Activated CD4-positive, CD25-positive, alpha-beta regulatory T cell treated with anti-CD3 and anti-CD28 coated beads, Interleukin-2, amount 50 U/mL, for 24 hours (primary cell): ENCODE data around the gene UNC13D.
"Not testable (repeated sequence)": the region's sequence is repeated elsewhere in the genome, so short reads cannot be mapped to it uniquely, and the experiment has no call there.

Experiments used
- ATAC-seq, 2 donors: fragments of 150-1000 bp; cut with Tn5 transposase; one replicate each; pipeline ENCODE4 v1.10.0; 2021; ENCODE audit warnings: mild to moderate bottlenecking in 1 of 2, moderate library complexity in 1 of 2

The UNC13D gene

GRCh38 chr17:75874323-75875181 lies 30.3 kb upstream of the UNC13D start:
- ATAC-seq: no peak

DNA sequence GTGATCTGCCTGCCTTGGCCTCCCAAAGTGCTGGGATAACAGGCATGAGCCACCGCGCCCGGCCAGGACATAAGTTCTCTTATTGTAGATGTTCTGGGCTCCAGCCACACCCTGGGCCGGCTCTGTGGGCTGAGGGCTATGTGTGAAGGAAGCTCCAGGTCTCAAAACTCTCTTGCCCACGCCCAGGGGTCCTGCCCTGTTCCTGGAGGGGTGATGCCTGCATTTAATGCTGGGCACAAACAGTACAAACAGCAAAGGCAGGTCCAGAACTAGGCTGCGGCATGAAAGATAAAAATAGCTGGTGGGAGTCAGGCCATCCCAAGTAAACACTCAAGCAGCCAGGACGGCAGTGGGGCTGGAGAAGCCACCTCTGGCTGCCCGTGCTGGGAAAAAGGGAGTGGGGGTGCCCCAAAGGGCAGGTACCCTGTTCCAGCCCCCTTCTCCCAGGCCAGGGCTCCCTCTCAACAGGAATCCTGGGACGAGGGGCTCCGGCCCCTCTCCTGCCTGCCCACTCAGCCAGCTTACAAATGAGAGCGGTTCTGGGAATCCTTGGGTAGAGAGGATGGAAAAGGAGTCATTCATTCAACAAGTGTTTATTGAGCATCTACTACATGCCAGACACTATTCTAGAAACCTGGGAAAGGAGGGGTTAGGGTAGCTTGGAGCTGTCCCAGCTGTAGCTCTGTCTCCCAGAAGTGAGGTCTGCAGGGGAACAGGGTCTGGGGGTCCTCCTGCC lies 29.6 kb upstream of the UNC13D start:
- ATAC-seq: no peak

- no peak for ATAC-seq
Measured at GRCh38 chr17:75872434-75873351, 28.5 kb upstream of the UNC13D start.

DNA sequence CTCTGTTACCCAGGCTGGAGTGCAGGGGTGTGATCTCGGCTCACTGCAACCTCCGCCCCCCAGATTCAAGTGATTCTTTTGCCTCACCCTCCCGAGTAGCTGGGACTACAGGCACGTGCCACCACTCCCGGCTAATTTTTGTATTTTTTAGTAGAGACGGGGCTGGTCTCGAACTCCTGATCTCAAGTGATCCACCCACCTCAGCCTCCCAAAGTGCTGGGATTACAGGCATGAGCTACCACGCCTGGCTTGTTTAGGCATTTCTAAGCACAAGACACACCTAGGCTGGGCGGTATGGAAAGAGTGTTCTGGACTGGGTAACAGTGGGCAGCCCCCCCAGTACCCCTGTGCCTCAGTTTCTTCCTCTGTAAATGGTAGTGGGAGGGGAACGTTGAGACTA lies 26.0 kb upstream of the UNC13D start:
- not testable (repeated sequence) for ATAC-seq

- no peak for ATAC-seq
Measured at GRCh38 chr17:75869282-75870141, 25.3 kb upstream of the UNC13D start.

GRCh38 chr17:75868730-75869281 lies 24.6 kb upstream of the UNC13D start:
- not testable (repeated sequence) for ATAC-seq

DNA sequence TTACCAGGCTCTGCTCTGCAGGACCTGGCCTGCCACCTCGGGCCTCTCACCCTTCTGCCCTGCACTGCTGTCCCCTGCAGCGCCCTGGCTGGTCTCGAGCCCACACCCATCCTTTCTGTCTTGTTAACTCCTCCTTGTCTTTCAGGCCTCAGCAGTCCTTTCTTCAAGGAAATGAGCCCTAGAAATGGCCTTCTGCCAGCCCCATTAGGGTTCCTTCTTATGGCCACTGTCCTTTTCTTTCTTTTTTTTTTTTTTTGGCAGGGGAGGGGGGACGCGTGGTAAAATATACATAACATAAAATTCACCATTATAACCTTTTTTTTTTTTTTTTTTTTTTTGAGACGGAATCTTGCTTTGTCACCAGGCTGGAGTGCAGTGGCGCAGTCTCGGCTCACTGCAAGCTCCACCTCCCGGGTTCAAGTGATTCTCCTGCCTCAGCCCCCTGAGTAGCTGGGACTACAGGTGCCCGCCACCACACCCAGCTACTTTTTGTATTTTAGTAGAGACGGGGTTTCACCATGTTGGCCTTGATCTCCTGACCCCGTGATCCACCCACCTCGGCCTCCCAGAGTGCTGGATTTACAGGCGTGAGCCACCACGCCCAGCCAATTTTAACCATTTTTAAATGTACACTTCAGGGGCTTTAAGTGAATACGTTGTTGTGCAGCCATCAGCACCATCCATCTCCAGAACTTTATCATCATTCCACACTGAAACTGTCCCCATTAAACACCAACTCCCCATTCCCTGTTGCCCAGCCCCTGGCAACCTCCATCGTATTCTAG lies 21.4 kb upstream of the UNC13D start:
- ATAC-seq: not testable (repeated sequence)

- not testable (repeated sequence) for ATAC-seq
Measured at GRCh38 chr17:75864887-75865286, 20.7 kb upstream of the UNC13D start.

DNA sequence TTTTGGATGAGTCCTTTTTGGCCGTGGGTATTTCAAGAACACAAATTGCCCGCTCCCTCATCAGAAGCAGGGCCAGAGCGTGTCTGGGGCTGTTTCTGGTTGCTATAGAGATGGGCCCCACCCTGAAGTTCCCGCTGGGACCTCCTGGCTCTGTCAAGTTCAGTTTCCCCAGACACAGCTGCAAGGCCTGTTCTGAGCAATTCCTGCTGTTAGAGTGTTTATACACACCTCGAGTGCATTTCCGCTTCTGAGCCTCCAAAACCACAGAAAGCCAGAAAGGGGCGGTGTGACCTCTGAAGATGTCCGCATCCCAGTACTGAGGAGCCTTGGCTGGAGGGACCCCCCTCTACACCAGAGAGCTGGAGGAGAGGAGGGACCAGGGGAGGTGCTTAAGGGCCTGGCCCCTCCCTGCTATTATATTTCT lies 20.3 kb upstream of the UNC13D start:
- ATAC-seq: peak; percentile 32 to 51

DNA sequence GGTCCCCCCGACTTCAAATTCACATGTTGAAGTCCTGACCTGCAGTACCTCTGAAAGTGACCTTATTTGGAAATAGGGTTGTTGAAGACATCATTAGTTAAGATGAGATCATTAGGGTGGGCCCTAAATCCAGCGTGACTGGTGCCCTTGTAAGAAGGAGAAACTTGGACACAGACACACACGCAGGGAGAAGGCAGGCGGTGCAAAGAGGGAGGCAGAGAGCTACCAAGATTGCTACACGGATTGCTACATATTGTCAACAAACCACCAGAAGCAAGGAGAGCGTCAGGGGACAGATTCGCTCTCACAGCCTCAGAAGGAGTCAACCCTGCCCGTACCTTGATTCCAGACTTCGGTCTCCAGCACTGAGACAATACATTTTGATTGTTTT lies 17.7 kb upstream of the UNC13D start:
- no peak for ATAC-seq

- ATAC-seq: not testable (repeated sequence)
Measured at GRCh38 chr17:75859358-75859757, 15.2 kb upstream of the UNC13D start.

DNA sequence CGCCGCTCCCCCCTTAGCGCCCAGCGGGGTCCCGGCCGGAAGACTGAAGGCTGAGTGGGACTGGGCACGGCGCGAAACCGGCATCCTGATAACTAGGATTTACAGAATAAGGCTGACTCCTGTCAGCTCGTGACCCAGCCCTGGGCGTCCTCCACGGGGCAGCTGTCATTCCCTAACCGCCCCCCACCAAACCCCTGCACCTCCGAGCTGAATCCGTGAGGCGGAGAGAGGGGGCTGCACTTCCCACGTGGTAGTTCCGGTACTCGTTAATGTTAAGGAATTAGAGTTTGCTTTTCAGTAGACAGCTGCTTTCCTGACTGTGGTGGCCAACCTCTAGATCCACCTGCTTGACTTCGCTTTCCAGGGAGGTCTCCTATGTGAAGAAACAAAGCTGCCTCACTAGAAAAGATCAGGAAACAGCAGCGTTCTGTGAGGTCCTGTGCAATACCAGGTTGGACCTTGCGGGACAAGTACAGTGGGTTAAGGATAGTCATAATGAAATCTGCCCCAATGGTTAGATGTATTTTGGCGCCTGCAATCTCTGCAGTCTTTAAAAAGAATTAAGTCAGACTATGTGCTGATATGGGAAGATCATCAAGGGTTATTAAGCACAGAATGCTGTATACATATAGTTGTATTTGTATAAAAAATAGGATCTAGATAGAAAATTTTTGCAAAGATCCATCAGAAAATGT lies 12.0 kb upstream of the UNC13D start:
- peak in 1 of 2 donors; percentile 14 for ATAC-seq

DNA sequence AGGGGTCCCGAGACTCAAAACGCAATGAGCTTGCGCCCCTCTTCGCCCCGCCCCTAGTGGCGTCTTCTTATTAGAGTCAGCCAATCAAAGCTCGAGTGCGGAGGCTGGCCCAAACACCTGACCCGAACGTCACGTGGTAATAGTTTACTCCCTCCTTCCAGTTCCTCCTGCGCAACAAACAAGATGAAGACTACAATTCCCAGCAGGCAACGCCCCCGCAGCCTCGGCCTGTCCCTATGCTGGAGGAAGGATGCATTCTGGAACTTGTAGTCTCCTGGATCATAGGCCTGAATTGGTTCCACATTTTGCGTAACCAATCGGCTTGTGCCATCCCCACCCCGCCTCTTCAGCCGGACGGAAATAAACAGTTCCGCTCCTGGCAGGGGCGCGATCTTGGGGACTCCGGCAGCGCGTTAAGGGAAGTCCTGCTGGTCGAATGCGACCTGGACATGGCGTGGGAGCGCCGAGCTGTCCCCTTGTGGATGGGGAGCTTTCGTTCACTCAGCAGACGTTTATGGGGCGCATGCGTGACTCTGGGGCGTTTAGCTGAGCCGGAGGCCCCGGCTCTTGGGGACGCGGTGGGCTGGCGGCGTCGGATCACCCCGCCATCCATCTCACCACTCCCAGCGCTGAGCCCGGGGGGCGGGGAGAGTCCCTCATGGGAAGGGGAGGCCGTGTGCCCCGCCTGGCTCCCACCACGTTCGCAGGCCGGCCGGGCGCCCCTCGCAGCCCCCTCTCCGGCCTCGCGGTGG lies 11.3 kb upstream of the UNC13D start, which contains the start of gene WBP2:
WBP2 (minus strand) TSS at position 26 of the 752 bp plus-strand sequence. CDS start 38 bp downstream, outside the sequence.
- ATAC-seq: peak; percentile 90 to 93

- ATAC-seq: no peak
Measured at GRCh38 chr17:75854881-75855309, 10.7 kb upstream of the UNC13D start.

- ATAC-seq: no peak
Measured at GRCh38 chr17:75854101-75854748, 10.0 kb upstream of the UNC13D start.

DNA sequence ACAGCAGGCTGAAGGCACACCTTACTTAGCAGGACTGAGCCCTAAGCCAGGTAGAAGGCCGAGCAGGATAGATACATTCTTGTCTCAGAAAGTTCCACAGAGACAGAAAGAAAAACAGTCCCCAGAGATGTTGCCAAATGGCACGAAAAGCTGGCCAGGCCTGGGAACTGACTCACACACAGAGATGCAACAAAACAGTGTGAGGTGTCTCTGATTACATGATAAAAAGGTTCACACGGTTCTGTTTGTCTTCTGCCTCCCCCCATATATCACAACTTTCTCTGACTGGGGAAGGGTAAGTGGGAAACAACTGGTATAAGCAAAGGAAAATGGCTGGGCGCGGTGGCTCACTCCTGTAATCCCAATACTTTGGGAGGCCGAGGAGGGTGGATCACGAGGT lies 9.2 kb upstream of the UNC13D start:
- no peak for ATAC-seq

GRCh38 chr17:75851693-75851991 lies 7.4 kb upstream of the UNC13D start:
- not testable (repeated sequence) for ATAC-seq

GRCh38 chr17:75850928-75851692 lies 6.9 kb upstream of the UNC13D start:
- ATAC-seq: no peak
